Activated T-cell treated with anti-CD3 and anti-CD28 coated beads, Interleukin-2, amount 50 U/mL, for 72 hours (primary cell): ENCODE data around the gene SEM1. TPM values are rescaled to one million over a fixed set of nuclear protein-coding genes. Genes with fewer than 3 reads are reported as not detected.
"Not testable (repeated sequence)": the region's sequence is repeated elsewhere in the genome, so short reads cannot be mapped to it uniquely, and the experiment has no call there.

Source experiments
- ATAC-seq, 2 donors: fragments of 150-1000 bp; cut with Tn5 transposase; replicated peaks in 1 of 2; 2 replicates each; pipeline ENCODE4 v1.10.0; 2021; ENCODE audit warnings: moderate library complexity in 2 of 2, mild to moderate bottlenecking in 1 of 2
- DNase-seq, 2 donors: peaks; one replicate each; pipeline ENCODE4 v3.0.0; 2021 to 2022; ENCODE audit warnings: mixed read lengths in 1 of 2
- H3K27ac Mint-ChIP-seq: one replicate; pipeline ENCODE4 v1.8.0; 2022; ENCODE audit warnings: mild to moderate bottlenecking, moderate library complexity, mixed read lengths
- H3K27me3 Mint-ChIP-seq: one replicate; pipeline ENCODE4 v1.8.0; 2022; ENCODE audit warnings: low read depth, mixed read lengths
- H3K36me3 Mint-ChIP-seq, 2 donors: one replicate each; pipeline ENCODE4 v1.8.0; 2022; ENCODE audit warnings: mixed read lengths in 2 of 2, mild to moderate bottlenecking in 1 of 2; ENCODE audit not compliant: insufficient read depth in 2 of 2
- H3K4me1 Mint-ChIP-seq: one replicate; pipeline ENCODE4 v1.8.0; 2022; ENCODE audit warnings: low read depth, mixed read lengths
- H3K4me3 Mint-ChIP-seq, 2 donors: one replicate each; pipeline ENCODE4 v1.8.0; 2022; ENCODE audit warnings: mild to moderate bottlenecking in 2 of 2, mixed read lengths in 2 of 2, moderate library complexity in 2 of 2
- H3K9me3 Mint-ChIP-seq, 2 donors: one replicate each; pipeline ENCODE4 v1.8.0; 2022; ENCODE audit warnings: mixed read lengths in 2 of 2
- total RNA-seq, 2 donors: library from RNA; stranded (reverse); gene quantifications; one replicate each; pipeline ENCODE4 v1.2.3, GENCODE V29; 2022

Gene SEM1
- total RNA-seq, 2 donors from 2014 or later, result 22.8 to 31.1 TPM

GRCh38 chr7:96648784-96649183, 60.9 kb downstream of the SEM1 start:
- no peak for DNase-seq
- H3K36me3 Mint-ChIP-seq, result no peaks in the 10 kb centered on the region
- H3K27me3 Mint-ChIP-seq, result no peaks in the 10 kb centered on the region
- no peak overlapping the region for H3K27ac Mint-ChIP-seq
- ATAC-seq, result no peak
- peaks cover 0 to 2% of the 10 kb centered on the region in 2 donors for H3K9me3 Mint-ChIP-seq
- H3K4me1 Mint-ChIP-seq, result no peaks in the 10 kb centered on the region
- no peak overlapping the region for H3K4me3 Mint-ChIP-seq

DNA sequence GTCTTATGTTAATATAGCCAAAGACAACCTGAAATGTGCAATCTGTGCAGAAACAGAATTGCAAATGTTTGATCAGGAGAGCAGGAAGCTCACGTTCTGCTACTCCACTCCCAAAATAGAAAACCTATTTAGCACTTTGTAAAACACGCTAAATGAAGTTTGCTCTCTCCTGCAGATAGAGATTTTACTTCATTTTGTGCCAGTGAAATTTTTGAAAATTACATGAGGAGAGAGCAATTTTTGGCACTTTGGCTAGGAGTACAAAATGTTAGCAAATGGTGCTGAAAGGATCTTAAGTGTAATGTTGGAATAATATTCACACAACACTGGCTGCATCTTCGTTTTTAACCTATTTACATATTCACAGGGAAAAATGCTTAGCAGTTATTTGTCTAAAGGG, 61.9 kb downstream of the SEM1 start:
- Mint-ChIP-seq H3K9me3 (peaks cover 0 to 2% of the 10 kb centered on the region in 2 donors), H3K4me3 (no peak overlapping the region), H3K36me3 (no peaks in the 10 kb centered on the region), H3K27ac (no peak overlapping the region), H3K27me3 (no peaks in the 10 kb centered on the region), H3K4me1 (no peaks in the 10 kb centered on the region)
- ATAC-seq (no peak), DNase-seq (no peak)

DNA sequence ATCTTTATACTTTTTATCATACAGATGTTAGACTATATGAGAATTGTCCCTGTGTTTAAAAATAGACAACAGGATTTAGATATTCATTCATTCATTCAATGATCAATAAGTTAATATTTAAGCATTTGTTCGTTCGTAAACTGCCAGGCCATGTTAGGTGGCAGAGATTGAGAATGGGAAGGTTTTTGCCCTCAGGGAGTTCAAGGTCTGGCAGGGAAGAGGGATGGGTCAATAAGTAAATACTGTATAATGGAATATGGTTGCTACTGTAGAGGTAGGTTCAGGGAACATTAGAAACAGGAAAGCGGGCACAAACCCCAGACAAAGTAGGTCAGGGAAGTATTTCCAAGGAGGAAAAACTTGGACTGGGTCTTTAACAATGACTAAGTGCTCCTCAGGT, 64.6 kb downstream of the SEM1 start:
- ATAC-seq, result no peak
- Mint-ChIP-seq H3K4me3 (no peak overlapping the region), H3K36me3 (no peaks in the 10 kb centered on the region), H3K9me3 (no peaks in the 10 kb centered on the region), H3K27me3 (no peaks in the 10 kb centered on the region), H3K27ac (no peak overlapping the region), H3K4me1 (no peaks in the 10 kb centered on the region)
- DNase-seq, result no peak

DNA sequence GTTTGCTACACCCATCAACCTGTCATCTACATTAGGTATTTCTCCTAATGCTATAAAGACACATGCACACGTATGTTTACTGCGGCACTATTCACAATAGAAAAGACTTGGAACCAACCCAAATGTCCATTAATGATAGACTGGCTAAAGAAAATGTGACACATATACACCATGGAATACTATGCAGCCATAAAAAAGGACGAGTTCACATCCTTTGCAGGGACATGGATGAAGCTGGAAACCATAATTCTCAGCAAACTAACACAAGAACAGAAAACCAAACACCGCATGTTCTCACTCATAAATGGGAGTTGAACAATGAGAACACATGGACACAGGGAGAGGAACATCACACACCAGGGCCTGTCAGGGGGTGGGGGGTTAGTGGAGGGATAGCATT, 66.2 kb downstream of the SEM1 start:
- H3K9me3 Mint-ChIP-seq, DNase-seq, H3K27ac Mint-ChIP-seq, H3K4me1 Mint-ChIP-seq, ATAC-seq, H3K27me3 Mint-ChIP-seq, H3K4me3 Mint-ChIP-seq, H3K36me3 Mint-ChIP-seq: not testable (repeated sequence)

GRCh38 chr7:96640054-96640453, 69.6 kb downstream of the SEM1 start:
- Mint-ChIP-seq H3K27me3 (no peaks in the 10 kb centered on the region), H3K9me3 (no peaks in the 10 kb centered on the region), H3K4me3 (no peak overlapping the region), H3K27ac (no peak overlapping the region), H3K4me1 (no peaks in the 10 kb centered on the region), H3K36me3 (no peaks in the 10 kb centered on the region)
- DNase-seq (no peak), ATAC-seq (no peak)
